Measurements from ENCODE around the gene RANBP9.

GRCh38 chr6:13716225-13716954, 4.8 kb upstream of the RANBP9 start:
- TF ChIP-seq ZNF274 (IDR thresholded peaks at IDR 0.05; ENCODE audit: low read depth, low read length) (no peak), SUZ12 (IDR thresholded peaks at IDR 0.05; ENCODE audit: extremely low read depth, insufficient read depth, insufficient read length) (no peak), YY1 (IDR thresholded peaks at IDR 0.05; ENCODE audit: insufficient read depth, insufficient read length) (no peak)
